Epithelial cell of proximal tubule (primary cell): ENCODE results near the gene MSRB1. TPM values are rescaled to one million over a fixed set of nuclear protein-coding genes. Genes with fewer than 3 reads are reported as not detected.

Source experiments
- DNase-seq: peaks from one replicate; pipeline ENCODE4 v3.0.0-alpha.2; 2011; ENCODE audit warnings: low read depth
- H3K4me3 ChIP-seq: 2 replicates; pipeline ENCODE4 v1.5.1; 2011; ENCODE audit warnings: low read depth, mild to moderate bottlenecking, low read length
- total RNA-seq: library from RNA; depleted of rRNA; stranded (reverse); fragments of >200 nt; gene quantifications from 2 replicates; pipeline ENCODE4 v1.2.3, GENCODE V29; 2015
- TF ChIP-seq, protein P1 (sequence below): conservative IDR thresholded peaks from 2 replicates; pipeline ENCODE4 v1.5.1; 2012; ENCODE audit warnings: low read depth, mild to moderate bottlenecking, low read length

Gene MSRB1
- total RNA-seq, 1 donor from 2014 or later, result 8.6 TPM

DNA sequence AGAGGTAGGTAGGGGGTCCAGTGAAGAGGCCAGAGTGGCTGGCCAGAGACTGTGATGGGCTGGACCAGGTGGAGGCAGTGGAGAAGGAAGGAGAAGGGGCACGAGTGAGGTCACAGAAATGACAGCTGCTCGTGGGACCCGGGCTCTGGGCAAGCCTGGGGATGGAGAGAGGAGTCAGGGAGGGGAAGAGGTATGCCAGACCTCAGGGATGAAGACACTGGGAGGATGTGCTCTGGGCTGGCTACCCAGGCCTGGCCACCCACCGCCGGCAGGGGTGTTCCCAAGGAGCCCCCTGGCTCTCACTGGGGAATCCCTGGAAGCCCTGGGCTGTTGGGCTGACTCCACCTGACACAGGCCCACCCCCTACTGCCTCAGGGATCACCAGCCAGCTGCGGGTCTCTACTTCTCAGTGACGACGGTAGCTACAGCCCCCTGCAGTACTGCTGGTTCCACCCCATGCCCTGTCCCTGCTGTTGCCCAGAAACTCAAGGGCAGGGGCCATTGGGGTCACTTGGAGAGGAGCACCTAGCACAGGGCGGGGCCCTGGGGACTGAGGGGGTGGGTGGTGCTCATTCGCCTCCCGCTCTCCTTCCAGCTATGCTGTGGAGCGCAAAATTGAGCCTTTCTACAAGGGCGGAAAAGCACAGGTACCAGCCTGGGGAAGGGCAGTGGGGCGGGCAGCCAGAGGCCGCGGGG is 30.6 kb upstream of the MSRB1 start:
- TF ChIP-seq, protein P1, sequence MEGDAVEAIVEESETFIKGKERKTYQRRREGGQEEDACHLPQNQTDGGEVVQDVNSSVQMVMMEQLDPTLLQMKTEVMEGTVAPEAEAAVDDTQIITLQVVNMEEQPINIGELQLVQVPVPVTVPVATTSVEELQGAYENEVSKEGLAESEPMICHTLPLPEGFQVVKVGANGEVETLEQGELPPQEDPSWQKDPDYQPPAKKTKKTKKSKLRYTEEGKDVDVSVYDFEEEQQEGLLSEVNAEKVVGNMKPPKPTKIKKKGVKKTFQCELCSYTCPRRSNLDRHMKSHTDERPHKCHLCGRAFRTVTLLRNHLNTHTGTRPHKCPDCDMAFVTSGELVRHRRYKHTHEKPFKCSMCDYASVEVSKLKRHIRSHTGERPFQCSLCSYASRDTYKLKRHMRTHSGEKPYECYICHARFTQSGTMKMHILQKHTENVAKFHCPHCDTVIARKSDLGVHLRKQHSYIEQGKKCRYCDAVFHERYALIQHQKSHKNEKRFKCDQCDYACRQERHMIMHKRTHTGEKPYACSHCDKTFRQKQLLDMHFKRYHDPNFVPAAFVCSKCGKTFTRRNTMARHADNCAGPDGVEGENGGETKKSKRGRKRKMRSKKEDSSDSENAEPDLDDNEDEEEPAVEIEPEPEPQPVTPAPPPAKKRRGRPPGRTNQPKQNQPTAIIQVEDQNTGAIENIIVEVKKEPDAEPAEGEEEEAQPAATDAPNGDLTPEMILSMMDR, result no peak
- no peak for DNase-seq
- no peak overlapping the region for H3K4me3 ChIP-seq

DNA sequence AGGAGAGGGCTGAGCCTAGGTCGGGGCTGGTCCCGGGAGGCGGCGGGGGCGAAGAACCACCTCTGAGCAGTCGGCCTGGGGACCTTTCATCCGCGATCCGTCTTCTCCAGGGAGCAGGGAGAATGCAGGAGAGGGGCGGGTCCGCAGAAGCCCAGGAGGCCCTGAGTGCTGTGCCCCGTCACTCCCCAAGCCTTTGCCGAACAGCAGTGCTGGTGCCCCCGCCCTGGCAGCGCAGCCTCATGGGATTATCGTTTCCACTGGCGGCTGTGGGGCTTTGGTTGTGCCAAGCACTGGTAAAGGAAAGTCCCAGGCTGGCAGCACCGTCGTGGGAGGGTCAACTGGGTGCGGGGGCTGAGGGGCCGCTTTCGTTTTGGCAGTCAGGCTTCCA is 29.5 kb upstream of the MSRB1 start:
- no peak for DNase-seq
- peak overlapping the region; percentile 68 for H3K4me3 ChIP-seq
- TF ChIP-seq, protein P1, result no peak

DNA sequence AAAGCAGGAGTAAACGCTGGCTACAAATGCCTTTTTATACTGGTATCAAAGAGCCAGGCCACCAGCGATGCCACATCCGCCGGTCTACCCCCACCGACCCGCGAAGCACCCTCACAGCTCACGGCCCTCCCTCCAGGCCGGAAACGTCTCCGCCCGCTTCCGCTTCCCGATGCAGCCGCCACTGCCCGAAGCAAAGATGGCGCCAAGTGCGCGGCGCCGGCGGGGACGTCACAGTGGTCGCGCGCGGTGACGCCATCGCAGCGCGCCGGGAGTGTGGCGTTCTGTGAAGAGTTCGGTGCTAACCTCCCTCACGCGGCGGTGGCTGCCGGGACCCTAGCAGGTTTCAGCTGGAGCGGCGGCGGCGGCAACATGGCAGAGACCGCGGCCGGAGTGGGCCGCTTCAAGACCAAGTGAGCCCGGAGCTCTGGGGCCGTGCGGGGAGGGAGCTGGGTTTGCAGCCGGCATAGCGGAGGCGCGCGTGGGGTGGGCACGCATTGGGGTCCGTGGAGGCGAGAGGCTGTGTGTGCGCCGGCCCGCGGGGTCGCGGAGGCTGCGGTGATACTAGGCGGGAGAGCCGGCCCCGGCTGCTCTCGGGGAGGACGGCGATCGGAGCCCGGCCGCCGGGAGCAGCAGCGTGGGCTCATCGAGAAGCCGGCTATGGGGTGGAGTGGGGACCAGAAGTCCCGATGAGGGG is 28.9 kb upstream of the MSRB1 start, which contains the start of gene TBL3:
TBL3 (plus strand) TSS at position 258 of the 694 bp plus-strand sequence; CDS start at position 370, 112 bp downstream.
- DNase-seq, result peak; percentile 49
- TF ChIP-seq, protein P1, result no peak
- H3K4me3 ChIP-seq, result peak within 1 kb of the TSS; percentile 68

DNA sequence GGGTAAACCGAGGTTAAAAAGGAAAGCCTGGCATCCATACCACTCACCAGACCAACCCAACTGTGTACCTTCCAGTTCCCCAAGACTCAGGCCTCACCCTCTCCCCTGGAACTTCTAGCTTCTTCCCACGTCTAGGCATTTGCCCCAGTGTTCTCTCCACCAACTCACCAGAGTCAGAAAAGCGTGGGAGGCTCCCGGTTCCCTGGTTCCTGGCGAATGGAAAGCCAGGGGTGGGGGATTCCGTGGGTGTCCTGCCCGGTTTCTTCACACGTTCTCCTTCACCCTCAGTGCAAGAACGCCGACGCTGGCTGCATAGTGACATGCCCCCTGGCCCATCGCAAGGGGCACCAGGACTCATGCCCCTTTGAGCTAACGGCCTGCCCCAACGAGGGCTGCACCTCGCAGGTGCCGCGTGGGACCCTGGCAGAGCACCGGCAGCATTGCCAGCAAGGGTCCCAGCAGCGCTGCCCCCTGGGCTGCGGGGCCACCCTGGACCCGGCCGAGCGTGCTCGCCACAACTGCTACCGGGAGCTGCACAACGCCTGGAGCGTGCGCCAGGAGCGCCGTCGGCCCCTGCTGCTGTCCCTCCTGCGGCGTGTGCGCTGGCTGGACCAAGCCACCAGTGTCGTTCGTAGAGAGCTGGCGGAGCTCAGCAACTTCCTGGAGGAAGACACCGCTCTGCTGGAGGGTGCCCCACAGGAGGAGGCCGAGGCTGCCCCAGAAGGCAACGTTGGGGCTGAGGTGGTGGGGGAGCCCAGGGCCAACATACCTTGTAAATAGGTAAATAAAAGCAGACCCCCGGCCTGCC is 25.4 kb upstream of the MSRB1 start:
- TF ChIP-seq, protein P1, result no peak
- no peak for DNase-seq
- H3K4me3 ChIP-seq, result no peak overlapping the region

DNA sequence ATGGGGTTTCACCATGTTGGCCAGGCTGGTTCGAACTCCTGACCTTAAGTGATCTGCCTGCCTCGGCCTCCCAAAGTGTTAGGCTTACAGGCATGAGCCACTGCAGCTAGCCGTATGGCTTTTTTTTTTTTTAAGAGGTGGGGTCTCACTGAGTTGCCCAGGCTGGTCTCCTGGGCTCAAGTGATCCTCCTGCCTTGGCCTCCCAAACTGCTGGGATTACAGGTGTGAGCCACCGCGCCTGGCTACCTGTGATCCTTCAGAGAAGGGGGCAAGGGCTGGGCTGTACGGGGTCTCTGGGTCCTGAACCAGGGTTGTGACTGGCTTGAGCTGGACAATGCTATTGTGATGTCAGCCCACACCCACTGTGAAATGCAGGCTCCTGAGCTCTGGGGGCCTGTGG is 23.5 kb upstream of the MSRB1 start, which contains the start of gene RNF151:
RNF151 (plus strand) TSS at position 397 of the 400 bp plus-strand sequence. CDS start 26 bp downstream, outside the sequence.
- no peak for DNase-seq
- H3K4me3 ChIP-seq, result peak within 1 kb of the TSS; percentile 93
- TF ChIP-seq, protein P1, result no peak

DNA sequence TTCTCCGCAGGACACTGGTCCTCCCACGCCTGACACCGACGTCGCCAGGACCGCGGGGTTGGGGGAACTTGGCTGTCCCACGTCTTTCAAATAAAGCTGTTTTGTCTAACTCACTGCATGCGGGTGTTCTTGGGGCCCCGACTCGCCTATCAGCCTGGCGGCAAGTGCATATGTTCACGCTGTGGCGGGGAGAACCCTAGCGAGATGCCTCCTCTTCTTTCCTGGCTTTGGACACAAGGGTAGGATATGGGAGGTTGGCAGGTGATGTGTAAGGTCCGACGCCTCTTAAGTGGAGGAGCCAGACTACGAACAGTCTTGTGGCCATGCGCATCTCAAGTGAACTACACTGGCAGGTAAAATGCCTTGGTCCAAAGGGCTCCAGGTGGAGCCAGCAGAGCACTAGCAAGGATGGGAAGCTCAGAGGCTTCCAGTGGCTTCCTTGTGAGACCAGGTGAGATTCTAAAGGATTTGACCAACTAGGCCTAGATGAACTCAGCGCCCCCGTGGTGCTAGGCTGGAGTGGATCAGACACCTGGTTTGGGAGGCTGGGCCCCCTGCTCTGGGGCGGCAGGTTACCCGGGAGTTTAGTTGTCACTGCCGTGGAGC is 22.5 kb upstream of the MSRB1 start:
- TF ChIP-seq, protein P1, result no peak
- peak overlapping the region; percentile 93 for H3K4me3 ChIP-seq
- no peak for DNase-seq
